HuH-7 (cell line): Measurements from ENCODE around the gene RPS4Y2.

Source experiments
- DNase-seq: peaks from one replicate; pipeline ENCODE4 v3.0.0; 2011; ENCODE audit warnings: low spot score

RPS4Y2 gene

DNA sequence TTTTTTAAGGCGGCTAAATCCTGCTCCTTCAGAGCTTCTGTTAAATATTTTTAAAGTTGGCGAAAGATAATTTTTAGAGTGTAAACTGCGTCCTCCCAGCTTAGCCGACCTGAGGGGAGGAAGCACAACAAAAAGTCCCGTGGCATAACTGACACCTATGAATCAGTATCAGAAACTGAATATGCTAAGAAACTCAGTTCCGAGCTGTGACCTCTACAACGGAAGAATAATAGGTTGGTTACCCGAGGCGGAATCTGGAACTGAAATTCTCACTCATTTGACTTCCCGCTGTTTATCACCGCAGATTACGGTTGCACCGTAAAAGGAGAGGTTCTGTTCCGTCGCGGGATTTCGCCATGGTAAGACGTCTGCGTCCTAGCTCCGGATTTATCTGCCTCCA is at the start of gene RPS4Y2:
RPS4Y2 (plus strand) TSS at position 301 of the 400 bp plus-strand sequence; CDS start at position 357, 56 bp downstream.
- DNase-seq, result no peak

DNA sequence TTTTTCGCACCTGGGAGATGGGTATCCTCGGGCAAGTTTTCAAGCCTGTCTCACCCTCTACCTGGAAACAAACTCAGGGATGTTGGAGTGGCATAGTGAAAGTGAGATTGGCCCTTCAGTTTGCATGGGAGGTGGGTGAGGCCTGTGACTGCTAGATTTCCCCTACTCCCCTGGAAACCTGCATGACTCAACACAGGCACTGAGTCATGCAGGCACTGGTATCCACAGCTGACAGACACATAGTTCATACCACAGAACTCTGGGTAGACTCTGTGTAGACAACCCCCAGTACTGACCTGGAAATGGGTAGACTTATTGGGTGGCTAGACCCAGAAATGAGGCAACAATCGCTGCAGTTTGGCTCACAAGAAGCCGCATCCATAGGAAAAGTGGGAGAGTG is 41.5 kb upstream of the RPS4Y2 start:
- no peak for DNase-seq

DNA sequence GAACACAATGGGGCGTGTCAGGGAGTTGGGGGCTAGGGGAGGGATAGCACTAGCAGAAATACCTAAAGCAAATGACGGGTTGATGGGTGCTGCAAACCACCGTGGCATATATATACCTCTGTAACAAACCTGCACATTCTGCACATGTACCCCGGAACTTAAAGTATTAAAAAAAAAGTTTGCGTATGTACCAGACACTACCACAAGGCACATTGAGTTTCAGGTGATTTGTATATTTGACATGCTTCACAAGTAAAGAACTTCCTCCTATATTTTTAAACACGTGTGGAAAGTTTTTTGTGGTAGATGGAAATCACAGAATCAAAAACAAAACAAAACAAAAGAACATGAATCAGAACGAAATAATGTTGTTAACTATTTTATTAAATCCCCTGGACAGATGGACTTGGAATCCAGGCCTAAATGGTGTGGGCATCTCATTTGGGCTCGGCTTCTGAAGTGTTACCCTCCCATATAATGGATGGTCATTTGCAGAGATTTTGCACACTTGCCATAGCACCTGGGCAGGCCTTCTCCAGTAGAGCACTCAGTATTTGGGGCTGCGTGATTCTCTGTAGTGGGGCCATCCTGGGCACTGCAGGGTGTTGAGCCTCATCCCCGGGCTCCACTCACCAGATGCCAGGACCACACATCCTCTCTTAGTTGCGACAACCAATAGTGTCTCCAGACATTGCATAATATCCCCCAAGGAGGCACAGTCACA is 29.6 kb upstream of the RPS4Y2 start:
- no peak for DNase-seq

DNA sequence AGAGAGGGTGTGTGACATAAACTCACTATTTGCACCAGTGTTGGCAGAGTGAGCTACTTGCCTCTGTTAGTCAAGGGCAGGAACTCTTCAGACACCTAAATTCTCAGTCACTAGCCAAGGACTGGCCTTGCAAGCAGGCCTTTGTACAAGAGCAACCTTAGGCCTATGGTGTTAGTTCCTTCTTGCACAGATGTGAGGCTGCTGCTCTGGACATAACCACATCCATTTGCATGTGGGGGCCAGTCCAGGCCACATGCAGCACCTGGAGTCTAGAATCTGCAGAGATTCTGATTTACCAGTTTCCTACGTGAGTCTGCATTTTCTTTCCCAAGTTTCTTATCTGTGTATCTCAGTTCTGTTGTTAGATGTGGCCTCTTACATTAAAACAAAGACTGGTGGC is 20.7 kb upstream of the RPS4Y2 start:
- no peak for DNase-seq

DNA sequence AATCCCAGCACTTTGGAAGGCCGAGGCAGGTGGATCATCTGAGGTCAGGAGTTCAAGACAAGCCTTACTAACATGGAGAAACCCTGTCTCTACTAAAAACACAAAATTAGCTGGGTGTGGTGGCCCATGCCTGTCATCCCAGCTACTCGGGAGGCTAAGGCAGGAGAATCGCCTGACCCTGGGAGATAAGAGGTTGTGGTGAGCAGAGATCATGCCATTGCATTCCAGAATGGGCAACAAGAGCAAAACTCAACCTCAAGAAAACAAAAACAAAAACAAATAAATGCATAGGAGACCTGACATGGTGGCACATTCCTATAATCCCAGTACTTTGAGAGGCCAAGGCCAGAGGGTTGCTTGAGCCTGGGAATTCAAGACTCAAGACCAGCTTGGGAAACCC is 16.1 kb upstream of the RPS4Y2 start:
- no peak for DNase-seq

DNA sequence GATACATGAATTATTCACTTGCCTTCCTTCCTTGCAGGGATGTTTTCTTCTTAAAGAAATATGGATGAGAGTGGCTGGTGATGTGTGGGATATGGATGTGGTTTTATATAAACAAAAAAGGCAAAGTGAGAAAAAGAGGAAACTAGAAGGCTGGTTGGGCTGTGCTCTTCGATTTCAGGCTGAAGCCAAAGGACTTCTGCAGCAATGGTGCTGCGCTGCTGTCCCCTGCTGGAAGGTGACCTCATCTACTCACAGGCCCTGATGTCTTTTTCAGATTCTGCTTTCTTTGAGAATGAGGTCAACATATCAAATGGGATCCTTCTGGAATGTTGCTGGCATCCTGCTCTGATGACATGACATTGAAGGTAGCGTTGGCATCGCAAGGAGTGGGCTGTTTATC is 15.3 kb upstream of the RPS4Y2 start:
- no peak for DNase-seq

DNA sequence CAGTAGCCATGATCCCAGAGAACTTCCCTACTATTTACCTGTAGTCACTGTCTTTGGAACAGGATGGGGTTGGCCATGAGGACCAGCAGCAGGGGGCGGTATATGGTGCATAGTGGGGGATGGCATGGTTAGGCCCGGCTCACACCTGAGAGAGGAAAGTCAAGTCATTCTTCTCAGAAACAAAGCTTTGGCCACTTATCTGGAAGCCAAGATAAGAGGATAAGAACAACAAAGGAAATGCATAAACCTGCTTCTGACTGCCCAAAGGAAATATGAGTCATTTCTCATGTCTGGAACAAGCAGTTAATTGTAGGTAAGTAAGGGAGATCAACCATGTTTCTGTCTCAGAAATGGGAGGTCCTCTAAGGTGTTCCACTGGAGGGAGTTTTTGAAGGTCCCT is 10.8 kb upstream of the RPS4Y2 start:
- no peak for DNase-seq

DNA sequence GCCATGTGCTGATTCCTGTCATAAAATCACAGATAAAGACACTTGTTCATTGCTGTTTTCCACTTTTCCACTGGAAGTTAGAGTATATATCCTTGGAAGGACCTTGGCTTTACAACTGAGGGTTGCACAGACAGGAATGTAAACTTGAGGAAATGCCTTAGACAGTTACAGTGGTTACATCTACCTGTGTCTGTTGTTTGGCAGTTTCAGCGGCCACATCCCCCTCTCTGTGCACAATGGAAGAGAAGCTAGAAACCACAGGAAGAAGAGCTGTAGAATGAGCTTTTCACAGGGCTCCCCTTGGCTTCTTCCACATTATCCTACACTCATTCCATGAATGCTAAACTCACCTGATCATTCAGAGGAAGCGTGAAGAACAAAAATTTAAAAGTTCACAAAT is 9.0 kb upstream of the RPS4Y2 start:
- no peak for DNase-seq

DNA sequence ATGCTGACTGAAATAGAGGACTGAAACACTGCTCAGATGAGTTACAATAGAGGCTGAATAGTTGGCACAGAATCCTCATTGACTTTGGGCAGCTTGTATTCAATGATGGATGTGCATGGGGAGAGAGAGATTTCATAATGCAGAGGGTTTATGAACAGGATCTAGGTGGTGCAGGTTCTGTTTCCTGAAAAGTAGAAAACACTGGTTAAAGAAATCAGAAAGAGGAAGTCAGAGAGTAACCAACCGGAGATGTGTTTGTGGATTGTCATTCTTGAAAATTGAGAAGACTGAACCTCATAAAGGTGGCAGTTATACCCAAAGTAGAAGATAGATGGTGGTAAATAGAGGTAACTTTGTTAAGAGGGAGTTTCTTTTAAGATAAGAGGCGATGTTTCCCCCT is 8.0 kb downstream of the RPS4Y2 start:
- DNase-seq, result no peak

DNA sequence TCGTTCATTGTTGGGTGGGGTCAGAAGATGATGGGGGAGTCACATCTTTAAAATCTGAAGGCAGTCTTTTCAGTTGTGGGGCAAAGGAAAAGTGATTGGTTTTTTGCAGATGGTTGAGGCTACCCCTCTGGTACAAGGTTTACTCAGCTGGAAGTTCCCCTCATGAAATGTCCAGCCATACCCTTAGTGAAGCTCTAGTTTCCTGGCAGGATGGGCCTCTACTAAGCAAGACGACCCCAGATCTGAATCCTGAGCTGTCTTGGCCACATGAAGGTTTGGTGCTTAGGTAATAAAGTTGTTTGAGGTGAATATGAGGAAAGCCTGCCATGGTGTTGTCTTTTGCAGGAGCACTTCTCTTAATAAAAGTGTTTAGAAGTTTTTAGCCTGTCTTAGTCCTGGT is 9.2 kb downstream of the RPS4Y2 start:
- no peak for DNase-seq

DNA sequence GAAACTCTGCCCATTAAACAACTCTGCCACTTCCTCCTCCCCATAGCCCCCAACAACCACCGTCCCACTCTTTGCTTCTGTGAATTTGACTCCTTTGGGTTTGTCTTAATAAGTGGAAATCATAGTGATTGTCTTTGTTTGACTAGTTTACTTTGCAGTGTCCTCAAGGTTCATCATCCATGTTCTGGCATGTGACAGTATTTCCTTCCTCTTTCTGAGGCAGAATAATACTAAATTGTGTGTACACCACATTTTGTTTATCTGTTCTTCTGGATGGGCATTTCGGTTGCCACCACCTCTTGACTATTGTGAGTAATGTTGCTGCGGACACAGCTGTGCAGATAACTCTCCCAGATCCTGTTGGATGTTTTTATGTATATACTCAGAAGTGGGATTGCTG is 14.8 kb downstream of the RPS4Y2 start:
- DNase-seq, result no peak

DNA sequence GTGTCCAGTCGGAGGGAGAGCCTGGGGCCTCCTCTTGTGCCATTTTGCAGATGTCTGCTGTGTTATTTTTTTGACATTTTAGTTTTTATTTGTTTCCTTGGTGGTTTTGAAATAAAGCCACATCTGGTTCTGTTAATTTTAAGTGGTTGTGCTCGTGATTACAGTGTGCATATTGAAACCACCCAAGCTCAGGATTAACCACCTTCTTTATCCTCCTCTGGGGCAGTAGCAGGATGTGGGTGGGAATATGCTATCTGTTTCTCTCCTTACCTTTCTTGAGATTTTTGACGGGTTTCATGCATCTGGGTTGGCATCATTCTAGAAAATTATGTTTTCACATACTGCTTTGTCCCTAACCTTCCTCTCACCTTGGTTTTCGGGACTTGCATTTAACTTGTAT is 20.2 kb downstream of the RPS4Y2 start:
- no peak for DNase-seq

DNA sequence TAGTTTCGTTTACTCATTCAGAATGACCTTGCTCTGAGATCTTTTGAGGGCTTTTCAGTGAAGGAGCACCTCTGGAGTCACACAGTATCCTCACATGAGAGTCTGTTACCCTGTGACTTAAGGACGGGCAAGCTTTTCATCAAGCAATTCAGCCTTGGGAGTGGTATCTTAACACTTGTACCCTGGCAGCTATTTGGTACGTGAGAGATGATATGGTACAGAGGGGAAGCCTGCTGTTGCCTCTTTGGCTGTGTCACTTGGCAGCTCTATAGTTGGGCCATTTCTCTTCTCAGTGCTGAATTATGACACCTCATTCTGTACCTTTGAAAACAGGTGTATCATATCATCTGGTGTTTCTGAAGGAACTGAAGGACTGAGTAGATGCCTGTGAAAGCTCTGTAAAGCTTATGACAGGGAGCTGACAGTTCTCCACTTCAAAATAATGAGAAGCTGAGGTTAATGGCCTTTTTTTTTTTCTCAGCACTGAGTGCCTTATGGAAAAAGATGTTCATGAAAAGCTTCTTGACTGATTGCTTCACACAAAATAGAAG is 24.3 kb downstream of the RPS4Y2 start:
- no peak for DNase-seq

DNA sequence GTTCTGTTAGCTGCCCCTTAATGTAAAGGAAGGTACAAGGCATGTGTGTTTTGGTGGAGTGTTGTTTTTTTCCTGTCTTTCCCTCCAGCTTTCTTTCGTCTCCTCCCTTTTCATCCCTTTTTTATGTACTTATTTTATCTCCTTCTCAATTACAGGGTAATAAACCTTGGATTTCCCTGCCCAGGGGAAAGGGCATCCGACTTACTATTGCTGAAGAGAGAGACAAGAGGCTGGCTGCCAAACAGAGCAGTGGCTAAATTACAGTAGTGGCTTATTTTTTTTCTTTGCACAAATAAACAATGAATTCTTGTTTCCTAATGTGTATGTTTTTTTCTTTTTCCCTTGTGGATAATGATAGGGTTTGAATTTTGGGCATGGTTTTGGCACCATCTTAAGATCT is 24.9 kb downstream of the RPS4Y2 start:
- DNase-seq, result no peak

DNA sequence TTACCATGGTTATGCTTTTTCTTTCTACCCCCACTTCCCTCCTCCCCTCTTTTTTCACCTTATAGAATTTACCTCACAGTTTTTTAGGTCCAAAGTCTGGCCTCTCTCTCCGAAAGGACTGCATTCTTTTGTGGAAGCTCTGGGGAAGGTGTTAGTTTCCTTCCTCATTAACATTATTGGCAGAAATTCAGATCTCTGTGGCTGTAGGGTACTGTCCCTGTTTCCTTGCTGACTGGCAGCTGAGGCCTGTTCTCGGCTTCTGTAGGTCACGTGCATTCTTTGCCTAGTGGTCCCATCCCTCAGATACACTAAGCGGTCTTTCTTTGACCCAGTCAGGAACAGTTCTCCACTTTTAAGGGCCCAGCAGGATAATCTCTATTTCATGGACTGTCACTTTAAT is 25.5 kb downstream of the RPS4Y2 start:
- no peak for DNase-seq

DNA sequence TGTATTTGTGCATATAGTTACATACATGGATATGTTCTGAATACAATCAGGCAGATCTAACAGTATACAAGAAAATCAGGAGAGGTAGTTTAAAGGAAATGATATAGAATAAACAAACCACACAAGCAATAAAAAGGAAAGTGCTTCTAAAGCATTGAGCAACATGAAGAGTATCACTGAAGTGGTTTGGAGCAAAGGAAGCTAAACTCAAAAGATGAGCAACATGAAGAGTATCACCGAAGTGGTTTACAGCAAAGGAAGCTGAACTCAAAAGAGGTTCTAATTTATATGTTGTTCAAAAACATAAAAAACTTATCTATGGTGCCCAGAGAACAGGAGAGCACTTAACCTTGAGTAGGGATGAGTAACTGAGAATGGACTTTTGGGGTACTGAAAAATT is 29.1 kb downstream of the RPS4Y2 start:
- no peak for DNase-seq

DNA sequence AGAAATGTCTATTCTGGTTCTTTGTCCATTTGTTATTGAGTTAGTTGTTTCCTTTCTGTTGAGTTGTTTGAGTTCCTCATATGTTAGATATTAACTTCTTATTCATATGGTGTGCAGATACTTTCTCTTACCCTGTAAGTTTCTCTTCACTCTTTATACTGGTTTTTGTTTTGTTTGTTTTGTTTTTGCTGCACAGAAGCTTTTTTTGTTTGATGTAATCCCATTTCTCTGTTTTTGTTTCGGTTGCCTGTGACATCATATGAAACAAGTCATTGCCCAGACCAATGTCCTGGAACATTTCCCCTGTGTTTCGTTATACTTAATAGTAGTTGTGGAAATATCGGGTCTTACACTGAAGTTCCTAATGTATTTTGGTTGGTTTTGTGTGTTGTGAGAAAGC is 31.2 kb downstream of the RPS4Y2 start:
- DNase-seq, result no peak

DNA sequence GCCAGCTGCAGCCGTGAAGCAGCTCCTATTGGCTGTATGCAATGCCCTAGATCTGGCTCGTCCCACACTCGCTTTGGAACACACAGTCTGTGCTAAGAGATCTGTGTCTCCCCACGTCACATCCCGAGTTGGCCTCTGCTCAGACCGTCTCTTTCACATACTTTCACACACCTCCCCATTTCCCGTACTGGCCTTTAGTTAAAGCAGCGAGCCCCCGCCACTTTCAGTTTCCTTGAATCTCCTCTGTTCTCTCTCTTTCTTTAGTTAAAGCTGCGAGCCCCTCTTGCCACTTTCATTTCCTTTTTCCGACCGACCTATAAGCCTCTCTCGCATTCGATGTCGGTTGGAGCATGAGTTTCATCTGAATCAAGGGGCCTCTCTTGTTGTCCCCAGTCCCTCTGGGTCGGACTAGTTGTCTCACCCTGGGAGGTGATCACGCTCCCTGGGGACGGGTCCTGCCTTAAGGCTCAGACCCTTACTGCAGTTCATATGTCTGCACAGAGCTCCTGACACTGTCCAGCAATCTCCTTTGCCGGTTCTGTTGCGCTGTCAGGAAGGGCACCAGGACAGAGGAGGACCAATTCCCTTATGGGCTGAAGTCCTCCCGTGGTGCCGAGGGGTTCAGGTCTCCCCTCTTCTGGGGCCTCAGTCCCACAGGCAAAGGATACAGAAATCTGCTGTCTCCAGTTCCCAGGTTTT is 42.6 kb downstream of the RPS4Y2 start:
- no peak for DNase-seq

DNA sequence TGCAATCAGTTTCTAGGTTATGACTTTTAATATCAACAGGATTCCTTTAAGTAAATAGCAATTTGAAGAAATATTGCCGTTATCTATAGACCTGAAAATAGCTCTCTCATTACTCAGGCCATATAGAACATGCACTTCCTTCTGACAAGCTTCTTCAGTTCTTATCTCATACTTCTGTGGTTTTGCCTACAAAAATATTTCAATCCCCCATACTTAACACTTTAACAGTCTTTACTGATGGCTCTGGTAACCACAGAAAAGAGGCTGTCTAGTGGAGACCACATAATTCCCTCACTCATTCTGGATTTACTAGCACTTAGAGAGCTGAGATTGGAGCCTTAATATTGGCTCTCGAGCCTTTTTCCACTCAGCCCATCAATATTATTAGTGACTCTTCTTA is 46.8 kb downstream of the RPS4Y2 start:
- no peak for DNase-seq

DNA sequence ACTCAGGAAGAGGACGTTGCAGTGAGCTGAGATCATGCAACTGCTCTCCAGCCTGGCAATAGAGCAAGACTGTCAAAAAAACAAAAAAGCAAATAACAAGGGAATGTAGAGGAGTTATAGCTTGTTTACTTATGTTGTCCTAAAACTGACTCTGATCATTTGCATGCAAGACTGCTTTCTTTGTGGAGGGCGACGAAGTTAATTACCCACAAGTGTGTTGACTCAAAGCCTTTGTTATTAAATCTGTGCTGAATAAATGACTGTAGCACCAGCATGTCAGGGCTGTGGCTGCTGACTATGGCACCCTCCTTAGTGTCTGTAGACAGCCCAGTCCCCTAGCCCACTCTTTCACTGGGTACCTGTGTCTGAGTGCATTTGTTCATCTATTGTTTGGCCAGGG is 50.3 kb downstream of the RPS4Y2 start:
- no peak for DNase-seq

DNA sequence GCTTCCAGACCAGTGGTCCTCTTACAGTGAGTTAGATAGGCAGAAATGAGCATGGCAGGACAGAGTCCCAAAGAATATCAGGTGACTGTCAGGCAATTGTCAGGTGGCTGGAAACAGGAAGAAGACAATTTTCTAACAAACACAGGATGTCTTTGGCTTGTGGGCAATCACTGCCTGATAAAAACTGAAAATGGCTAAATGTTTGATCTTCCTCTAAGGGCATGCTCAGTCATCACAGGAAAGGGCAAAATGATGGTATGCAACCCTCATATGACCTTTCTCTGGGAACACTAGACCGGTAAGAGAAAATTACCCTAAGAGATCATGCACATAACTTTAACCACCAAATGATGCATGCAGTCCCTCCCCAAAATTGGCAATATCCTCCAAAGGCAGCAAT is 57.6 kb downstream of the RPS4Y2 start:
- DNase-seq, result no peak

DNA sequence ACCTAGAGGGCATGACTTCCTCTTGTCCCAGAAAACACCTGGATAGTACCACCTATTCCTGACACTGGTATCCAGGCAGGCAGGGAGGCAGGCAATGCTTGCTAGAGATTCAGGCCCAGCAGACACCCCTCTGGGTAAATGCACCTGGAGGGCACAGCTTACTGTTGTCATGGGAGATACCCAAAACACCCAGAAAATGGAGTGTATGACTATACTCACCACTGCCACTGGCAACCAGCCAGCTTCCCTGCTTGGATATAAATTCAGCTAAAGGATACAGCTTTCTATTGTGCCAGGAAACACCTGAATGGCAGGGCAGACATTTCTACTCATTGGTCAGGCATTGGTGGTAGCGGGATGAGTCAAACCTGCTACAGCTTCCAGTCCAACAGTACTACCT is 58.9 kb downstream of the RPS4Y2 start:
- DNase-seq, result no peak

DNA sequence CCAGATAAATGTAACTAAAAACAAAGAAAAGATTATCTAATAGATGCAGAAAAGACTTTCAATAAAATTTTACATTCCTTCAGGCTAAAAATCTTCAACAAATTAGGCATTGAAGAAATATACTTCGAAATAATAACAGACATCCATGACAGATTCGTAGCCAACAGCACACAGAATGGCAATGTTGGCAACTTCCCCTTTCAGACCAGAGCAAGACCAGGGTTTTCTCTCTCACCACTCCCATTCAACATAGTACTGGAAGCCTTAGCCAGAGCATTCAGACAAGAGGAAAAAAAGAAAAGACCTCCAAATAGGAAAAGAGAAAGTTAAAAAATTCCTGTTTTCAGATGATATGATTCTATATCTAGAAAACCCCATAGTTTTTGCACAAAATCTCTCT is 61.2 kb downstream of the RPS4Y2 start:
- DNase-seq, result no peak
